GM19468 (cell line): ENCODE results near the gene SEPTIN12.
"Not testable (repeated sequence)": the region's sequence is repeated elsewhere in the genome, so short reads cannot be mapped to it uniquely, and the experiment has no call there.

ENCODE experiments used
- ATAC-seq: cut with Tn5 transposase; IDR thresholded peaks from one replicate; pipeline ENCODE4 v1.9.1; 2021; ENCODE audit warnings: mild to moderate bottlenecking, moderate library complexity, moderate number of reproducible peaks; ENCODE audit not compliant: unreplicated experiment; ENCODE audit errors: extremely low read depth

SEPTIN12 gene

GRCh38 chr16:4760221-4760910, 27.8 kb downstream of the SEPTIN12 start:
- ATAC-seq, result no peak

DNA sequence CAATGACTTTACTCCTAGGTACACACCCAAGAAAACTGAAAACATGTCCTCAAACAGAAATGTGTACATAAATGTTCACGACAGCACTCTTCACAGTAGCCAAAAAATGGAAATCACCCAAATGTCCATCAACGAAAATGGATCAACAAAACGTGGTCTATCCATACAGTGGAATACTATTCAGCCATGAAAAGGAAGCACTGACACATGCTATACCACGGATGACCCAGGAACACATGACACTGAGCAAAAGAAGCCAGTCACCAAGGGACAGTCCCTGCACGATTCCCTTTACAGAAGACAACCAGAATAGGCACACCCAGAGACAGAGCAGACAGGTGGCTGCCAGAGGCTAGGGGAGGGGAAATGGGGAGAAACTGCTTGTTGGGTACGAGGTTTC, 32.5 kb downstream of the SEPTIN12 start:
- no peak for ATAC-seq

GRCh38 chr16:4754865-4755264, 33.3 kb downstream of the SEPTIN12 start:
- ATAC-seq, result no peak

DNA sequence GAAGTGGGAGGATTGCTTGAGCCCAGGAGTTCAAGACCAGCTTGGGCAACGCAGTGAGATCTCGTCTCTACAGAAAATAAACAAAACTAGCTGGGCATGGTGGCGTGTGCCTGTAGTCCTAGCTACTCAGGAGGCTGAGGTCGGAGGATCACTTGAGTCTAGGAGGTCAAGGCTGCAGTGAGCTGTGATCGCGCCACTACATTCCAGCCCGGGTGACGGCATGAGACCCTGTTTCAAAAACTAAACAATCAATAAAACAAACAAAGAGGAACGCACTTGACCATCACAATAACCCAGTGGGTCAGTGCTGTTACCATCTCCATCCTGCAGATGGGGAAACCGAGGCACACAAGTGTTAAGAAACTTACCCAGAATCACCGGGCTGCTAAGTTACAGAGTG, 34.9 kb downstream of the SEPTIN12 start:
- no peak for ATAC-seq

- no peak for ATAC-seq
These were observed 35.6 kb downstream of the SEPTIN12 start for GRCh38 chr16:4752351-4753100.

DNA sequence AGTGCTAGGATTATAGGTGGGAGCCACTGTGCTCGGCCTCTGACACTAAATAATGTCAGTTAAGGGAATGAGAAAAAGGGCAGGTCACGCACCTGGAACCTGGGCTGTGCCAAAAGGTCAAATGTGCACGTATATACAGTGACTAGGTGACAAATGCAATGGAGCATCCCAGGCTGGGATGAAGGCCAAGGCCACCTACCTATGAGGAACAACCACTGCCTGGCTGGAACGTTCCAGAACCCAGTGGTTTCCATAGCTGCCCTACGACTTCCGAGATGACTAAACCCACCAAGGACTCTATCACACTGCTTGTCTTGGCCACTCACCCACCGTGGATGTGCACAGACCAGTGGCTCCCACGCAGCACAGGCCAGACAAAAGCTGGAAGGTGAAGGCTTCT, 37.2 kb downstream of the SEPTIN12 start:
- no peak for ATAC-seq

DNA sequence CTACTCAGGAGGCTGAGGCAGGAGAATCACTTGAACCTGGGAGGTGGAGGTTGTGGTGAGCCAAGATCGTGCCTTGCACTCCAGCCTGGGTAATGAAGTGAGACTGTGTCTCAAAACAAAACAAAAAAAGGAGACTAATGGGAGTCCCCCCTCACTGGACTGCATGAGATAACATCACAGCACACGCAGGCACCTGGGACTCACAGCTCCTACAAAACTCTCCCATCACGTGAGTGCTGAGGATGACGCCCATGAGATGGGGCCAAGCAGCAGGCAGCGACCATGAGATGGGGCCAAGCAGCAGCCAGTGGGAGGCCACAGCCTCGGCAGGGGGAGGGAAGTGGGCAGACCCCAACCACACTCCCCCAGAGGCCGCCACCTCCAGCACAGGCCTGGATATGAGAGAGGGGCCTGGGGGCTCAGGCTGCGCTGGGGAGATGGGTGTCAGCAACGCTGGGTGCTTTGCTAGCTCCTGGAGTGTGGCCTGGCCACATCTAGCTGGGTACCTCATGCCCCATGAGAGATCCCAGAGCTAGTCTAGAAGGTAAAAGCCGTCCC, 38.4 kb downstream of the SEPTIN12 start:
- no peak for ATAC-seq

- no peak for ATAC-seq
These were observed 39.3 kb downstream of the SEPTIN12 start for GRCh38 chr16:4748682-4749411.

DNA sequence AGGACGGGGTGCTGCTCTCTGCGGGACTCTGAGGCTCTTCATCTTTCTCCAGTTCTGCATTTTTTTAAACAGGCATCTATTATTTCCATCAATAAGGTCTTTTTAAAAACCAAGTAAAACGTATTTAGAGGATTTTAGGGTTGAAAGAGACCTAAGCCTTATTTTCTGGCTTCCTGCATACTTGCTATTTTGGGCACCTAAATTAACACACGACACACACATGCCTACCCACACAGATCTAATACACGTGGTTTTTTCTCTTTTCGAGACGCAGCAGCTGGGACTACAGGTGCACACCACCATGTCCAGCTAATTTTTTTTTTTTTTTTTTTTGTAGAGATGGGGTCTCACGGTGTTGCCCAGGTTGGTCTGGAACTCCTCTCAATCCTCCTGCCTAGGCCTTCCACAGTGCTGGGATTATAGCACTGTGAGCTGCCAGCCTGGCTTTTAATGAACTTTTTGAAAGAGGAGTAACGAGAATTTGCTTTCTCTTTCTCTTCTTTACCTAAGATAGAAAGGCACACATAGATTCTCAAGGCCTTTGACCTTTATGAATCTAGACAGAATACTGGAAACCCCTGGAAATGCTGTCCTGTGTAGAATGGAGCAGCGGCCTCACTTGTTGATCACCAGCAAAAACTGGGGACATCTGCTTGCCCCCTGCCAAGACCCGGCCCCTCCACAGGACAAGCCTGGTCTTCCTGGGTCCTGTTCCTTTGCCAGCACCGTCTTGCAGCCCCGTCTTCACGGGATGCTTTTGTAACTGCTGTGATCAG, 40.1 kb downstream of the SEPTIN12 start:
- ATAC-seq, result no peak

DNA sequence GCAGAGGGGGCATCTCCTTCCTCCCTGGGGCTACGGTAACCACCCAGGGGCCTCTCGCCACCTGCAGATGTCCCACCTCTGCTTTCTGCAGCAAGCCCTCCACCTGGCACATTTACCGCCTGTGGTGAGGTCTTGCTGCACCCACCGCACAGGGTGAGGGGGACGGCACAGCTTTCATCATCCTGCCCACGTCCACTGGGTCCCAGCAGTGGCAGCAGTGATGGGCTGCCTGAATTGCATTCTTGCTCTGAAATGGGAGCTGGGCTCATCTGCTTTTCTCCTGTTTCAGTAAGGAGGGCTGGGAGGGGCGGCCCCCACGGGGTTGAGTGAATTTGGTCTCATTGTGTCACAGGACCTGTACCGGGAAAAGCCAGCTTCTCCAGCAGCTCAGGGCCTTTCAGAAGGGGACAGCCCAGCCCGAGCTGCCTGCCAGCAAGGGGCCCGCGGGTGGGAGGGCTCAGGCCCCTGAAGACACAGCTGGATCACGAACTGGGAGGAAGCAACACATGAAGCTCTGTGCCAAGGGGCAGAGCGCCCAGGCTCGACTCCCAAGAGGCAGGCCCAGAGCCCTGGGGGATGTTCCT, 41.1 kb downstream of the SEPTIN12 start:
- no peak for ATAC-seq

DNA sequence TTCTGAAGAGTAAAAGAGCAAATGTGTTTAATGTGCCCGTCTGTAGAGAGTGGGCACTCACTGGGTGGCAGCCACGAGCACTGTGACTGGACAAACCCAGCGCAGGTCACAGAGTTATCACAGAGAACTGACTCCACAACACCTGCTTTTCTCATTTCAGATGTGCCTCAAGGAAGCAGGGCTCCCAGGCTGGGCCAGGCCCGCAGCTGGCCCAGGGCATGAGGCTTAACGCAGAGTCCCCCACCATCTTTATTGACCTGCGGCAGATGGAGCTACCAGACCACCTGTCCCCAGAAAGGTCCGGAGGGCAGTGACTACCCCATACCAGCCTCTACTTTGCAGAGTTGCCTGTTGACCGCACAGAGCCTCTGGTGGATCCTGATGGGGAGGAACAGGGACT, 41.9 kb downstream of the SEPTIN12 start:
- no peak for ATAC-seq

GRCh38 chr16:4745274-4745569, 42.9 kb downstream of the SEPTIN12 start:
- no peak for ATAC-seq

GRCh38 chr16:4744555-4745273, 43.4 kb downstream of the SEPTIN12 start:
- no peak for ATAC-seq

GRCh38 chr16:4743226-4743878, 44.8 kb downstream of the SEPTIN12 start:
- ATAC-seq, result no peak

GRCh38 chr16:4738370-4738769, 49.8 kb downstream of the SEPTIN12 start:
- not testable (repeated sequence) for ATAC-seq

- no peak for ATAC-seq
These were observed 50.6 kb downstream of the SEPTIN12 start for GRCh38 chr16:4737545-4737944.

DNA sequence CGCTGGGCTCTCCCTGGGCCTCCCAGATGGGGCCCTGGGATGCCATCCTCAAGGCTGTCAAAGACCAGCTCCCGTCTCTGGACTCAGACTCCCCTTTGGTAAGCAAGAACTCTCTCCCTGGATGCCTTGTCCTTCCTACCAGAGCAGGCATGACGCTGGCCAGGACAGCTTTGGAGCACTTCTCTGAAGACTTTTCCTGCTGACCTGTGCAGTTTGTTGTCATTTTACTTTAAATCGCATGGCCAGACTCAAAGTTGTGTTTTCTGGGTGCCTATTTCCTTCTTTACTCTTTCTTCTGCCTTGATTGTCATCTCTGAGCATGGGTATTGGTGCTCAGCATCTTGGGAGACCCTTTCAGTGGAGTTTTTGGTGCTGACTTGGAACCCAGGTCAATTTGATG, 51.6 kb downstream of the SEPTIN12 start:
- ATAC-seq, result no peak

GRCh38 chr16:4734730-4735535, 53.2 kb downstream of the SEPTIN12 start:
- ATAC-seq, result peak; percentile 9
